SU-DHL-6 (cell line): ENCODE data around the gene PHLDB1.

Experiments used
- EZH2phosphoT487 ChIP-seq: fragments of 200-600 bp; sonication (generic), shearing (Covaris generic); conservative IDR thresholded peaks from 2 replicates; pipeline ENCODE4 v1.6.1; 2018; ENCODE audit warnings: mild to moderate bottlenecking, antibody characterized with exemption, low read length, moderate library complexity, mixed read lengths
- TF ChIP-seq, protein P1 (sequence below): fragments of 200-600 bp; sonication (generic); IDR thresholded peaks from one replicate; pipeline ENCODE4 v1.5.1; 2017; ENCODE audit warnings: antibody characterized with exemption, mild to moderate bottlenecking, low read length, moderate library complexity; ENCODE audit not compliant: insufficient read depth, poor library complexity, severe bottlenecking

DNA sequence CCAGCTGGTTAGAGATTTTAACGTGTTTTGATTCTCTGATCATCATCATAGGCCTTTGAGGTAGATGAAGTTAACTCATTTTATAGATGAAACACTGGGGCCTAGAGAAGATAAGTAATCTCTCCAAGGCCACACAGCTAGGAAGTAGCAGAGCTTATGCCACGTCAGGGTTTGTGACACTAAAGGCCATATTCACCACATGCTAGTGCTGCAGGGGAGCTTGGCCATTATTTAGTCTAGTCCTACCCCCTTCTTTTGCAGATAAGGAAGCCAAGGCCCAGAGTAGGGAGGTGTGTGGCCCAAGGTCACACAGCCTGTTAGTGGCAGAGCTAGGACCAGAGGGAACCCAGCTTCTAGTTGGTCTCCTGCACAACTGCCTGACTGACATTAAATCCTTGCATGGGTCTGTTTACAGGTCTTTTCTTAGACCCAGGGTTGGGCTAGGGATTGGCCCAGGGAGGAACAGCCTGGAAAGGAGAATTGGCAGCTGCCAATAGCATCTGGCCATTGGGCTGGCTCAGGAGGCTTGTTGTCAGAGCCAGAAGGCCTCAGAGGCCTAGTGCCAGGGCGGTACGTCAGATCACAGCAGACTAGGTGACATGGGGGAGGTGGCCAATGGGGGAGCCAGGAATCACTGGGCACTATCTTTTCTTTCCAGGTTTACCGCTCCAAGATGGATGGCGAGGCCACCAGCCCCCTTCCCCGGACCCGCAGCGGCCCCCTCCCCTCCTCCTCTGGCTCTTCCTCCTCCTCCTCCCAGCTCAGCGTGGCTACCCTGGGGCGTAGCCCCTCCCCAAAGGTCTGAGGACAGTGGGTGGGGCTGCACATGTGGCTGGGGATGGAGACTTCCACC is 36.0 kb downstream of the PHLDB1 start:
- TF ChIP-seq, protein P1, sequence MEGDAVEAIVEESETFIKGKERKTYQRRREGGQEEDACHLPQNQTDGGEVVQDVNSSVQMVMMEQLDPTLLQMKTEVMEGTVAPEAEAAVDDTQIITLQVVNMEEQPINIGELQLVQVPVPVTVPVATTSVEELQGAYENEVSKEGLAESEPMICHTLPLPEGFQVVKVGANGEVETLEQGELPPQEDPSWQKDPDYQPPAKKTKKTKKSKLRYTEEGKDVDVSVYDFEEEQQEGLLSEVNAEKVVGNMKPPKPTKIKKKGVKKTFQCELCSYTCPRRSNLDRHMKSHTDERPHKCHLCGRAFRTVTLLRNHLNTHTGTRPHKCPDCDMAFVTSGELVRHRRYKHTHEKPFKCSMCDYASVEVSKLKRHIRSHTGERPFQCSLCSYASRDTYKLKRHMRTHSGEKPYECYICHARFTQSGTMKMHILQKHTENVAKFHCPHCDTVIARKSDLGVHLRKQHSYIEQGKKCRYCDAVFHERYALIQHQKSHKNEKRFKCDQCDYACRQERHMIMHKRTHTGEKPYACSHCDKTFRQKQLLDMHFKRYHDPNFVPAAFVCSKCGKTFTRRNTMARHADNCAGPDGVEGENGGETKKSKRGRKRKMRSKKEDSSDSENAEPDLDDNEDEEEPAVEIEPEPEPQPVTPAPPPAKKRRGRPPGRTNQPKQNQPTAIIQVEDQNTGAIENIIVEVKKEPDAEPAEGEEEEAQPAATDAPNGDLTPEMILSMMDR: no peak
- no peak for TF ChIP-seq EZH2phosphoT487
